Erythroblast (primary cell): ENCODE measurements around the gene PAPSS2.
"Not testable (repeated sequence)": the region's sequence is repeated elsewhere in the genome, so short reads cannot be mapped to it uniquely, and the experiment has no call there.

Experiments
- DNase-seq, 2 experiments: peaks; one replicate each; lab custom pipeline; 2025; lab: John Stamatoyannopoulos, UW
- GATA1 ChIP-seq: IDR thresholded peaks from 2 replicates; pipeline ENCODE4 v1.6.1; 2011; ENCODE audit warnings: low read depth, mild to moderate bottlenecking, control low read depth, low read length, moderate library complexity
- POLR2A ChIP-seq: IDR thresholded peaks from 2 replicates; pipeline ENCODE4 v1.6.1; 2011; ENCODE audit warnings: mild to moderate bottlenecking, low read length

The PAPSS2 gene

DNA sequence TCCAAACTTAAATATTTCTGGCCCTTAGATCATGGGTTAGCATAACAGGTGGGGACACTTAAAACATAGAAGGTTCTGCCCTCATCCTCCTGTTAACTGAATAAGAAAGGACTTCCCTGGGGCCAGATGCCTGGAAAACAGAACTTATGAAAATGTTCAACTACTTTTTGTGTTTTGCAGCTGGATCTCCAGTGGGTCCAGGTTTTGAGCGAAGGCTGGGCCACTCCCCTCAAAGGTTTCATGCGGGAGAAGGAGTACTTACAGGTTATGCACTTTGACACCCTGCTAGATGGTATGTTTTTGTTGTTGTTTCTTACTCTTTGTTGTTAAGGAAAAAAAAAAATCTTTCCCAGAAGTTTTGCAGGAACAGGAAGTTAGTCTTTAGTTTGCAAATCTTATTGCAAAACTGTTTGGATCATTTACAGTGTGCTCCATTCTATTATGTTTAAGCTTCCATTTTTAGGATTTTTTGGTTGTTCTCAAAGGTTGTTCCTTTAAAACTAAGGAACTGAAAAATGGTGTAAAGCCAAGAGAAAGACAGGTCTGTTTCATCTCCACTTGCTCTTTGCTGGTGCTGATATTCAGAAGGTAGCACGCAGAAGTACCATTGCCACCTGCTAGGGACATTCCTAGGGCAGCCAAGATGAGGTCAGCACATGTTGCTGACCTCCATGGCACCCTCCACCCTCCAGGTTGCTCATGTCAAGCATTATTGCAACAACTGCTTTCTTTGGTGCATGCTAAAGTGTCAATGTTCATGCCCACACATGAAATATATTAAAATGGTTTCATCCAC is 56.1 kb downstream of the PAPSS2 start:
- DNase-seq, result no peak
- TF ChIP-seq GATA1 (no peak), POLR2A (no peak)

DNA sequence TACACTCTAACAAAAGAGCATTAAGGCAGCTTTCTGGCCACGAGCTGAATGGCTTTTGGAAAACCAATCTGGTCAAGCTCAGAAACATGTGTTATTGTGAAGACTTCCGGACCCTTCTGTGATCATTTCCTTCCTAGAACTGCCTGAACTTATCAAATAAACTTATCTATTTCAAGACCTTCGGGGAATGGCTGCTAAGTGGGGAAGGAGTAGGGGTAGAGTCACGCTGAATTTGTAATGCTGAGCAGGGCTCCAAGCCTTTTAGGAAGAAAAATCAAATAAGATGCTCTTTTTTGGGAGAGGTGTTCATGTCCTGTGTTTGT is 56.6 kb downstream of the PAPSS2 start:
- DNase-seq, result no peak
- no peak for TF ChIP-seq POLR2A
- no peak for TF ChIP-seq GATA1

DNA sequence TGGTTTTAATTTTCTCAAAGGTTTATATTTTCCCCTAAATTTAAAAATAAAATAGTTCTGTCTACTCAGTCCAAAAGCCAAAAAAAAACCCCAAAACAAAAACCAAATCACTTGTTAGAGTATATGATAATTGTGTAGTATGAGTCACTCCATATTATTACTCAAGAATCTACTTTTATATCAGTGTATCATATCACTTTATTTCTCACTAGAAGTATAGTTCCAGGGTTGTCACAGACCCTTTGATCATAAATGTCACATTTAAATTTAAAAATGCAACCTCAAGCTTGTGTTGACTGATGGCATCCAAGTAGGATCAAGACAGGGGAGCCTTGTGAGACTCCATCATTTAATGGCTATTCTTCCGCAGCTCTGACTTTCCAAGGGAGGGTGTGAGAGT is 61.0 kb downstream of the PAPSS2 start:
- TF ChIP-seq GATA1 (no peak), POLR2A (no peak)

DNA sequence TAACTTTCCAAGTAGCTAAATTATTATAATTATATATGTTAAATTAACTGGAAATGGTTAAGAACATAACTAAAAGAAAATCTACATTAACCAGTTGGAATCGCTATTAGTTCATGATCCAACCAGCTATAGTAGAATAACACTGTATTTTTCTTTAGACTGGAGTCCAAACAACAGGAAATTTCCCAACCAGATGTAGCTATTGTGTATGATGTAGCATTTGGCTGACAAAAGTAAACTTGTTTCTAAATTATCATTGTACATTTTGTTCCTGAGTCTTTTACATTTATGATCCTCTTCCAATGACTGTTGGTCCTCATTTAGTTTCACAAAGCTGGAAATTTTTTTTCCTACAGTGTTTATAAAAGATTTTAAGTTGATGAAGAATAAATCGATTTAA is 62.1 kb downstream of the PAPSS2 start:
- TF ChIP-seq POLR2A, result no peak
- no peak for TF ChIP-seq GATA1
- no peak for DNase-seq

More for the DNA sequence above, 61.0 kb downstream of the PAPSS2 start:
- no peak for DNase-seq

DNA sequence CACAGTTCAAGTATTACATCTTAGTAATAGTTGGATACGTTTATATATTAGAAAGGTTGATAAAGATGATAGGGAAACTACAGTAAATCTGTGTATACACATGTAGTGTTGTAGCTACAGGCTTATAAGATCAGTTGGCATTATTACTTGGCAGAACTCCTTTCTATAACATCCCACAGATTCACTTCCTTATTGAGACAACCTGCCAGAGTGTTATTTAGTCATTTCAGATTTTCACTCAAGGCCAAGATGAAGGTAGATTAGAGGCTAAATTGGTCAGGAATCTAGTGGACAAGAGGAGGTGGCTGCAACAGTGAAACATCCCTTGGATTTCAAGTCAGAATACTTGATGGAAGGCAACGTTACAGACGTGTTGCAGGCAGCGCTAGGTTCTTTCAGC is 63.0 kb downstream of the PAPSS2 start:
- no peak for DNase-seq
- TF ChIP-seq POLR2A, result no peak
- TF ChIP-seq GATA1, result no peak

GRCh38 chr10:87723500-87723899 is 63.8 kb downstream of the PAPSS2 start:
- DNase-seq, result no peak
- no peak for TF ChIP-seq GATA1
- TF ChIP-seq POLR2A, result no peak

DNA sequence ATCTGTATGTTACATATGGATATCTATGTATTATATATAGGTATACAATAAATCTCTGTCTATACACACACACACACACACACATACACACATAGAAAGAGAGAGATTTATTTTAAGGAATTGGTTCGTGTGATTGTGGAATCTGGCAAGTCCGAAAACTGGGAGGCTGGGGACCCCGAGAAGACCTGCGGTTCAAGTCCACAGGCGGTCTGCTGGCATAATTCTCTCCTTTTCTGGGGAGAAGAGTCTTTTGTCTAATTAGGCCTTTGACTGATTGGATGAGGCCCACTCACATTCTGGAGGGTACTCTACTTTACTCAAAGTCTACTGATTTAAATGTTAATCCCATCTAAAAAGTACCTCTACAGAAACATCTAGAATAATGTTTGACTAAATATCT is 65.1 kb downstream of the PAPSS2 start:
- no peak for DNase-seq
- TF ChIP-seq GATA1 (no peak), POLR2A (no peak)

- TF ChIP-seq POLR2A, result no peak
- no peak for TF ChIP-seq GATA1
- no peak for DNase-seq
Observed at GRCh38 chr10:87729940-87730339, 70.3 kb downstream of the PAPSS2 start.

- TF ChIP-seq GATA1, result no peak
- DNase-seq, result no peak
Observed at GRCh38 chr10:87733081-87733480, 73.4 kb downstream of the PAPSS2 start.

DNA sequence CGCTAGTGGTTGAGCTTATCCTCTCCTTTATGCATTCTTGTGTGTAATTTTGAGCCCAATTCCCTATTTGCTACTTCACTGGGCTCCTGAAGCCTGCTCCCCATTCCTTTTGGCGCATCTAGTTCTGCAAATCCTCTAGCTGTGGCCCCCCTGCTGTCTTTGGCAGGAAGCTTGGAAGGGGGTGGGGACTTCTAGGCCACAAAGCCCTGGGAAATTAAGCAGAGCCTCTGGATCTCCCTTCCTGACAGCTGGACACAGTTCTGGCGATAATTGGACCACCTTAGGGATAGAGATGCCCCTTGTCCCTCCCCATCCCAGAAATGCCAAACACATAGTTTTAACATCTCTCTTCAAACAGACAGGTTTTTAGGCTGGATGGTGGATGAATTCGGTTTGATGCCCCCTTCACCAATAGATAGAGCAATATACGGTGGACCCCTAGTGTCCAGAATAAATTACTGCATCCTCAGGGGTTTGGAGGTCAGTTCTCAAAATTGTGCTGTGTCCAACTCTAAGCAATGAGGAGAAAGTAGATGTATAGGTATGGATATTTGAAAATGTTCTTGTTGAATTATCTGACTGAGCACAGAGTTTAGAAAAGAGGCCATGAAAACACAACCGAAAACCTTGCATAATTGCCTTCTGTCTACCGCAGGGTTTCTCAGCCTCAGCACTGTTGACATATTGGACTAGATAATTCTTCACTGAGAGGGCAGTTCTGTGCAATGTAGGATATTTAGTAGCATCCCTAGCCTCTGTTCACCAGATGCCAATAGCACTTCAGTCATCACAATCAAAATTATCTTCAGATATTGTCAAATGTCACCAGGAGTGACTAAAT is 75.5 kb downstream of the PAPSS2 start:
- peak; percentile 35 to 62 for DNase-seq
- TF ChIP-seq POLR2A (no peak), GATA1 (no peak)

DNA sequence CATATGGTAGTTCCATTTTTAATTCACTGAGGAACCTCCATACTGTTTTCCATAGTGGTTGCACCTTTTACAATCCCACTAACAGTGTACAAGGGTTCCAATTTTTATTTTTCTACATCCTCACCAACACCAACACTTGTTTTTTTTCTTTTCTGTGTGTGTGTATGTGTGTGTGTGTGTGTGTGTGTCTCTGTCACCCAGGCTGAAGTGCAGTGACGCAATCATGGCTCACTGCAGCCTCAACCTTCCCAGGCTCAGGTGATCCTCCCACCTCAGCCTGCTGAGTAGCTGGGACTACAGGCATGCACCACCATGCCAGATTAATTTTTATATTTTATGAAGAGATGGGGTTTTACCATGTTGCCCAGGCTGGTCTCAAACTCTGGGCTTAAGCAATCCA is 78.6 kb downstream of the PAPSS2 start:
- not testable (repeated sequence) for DNase-seq

DNA sequence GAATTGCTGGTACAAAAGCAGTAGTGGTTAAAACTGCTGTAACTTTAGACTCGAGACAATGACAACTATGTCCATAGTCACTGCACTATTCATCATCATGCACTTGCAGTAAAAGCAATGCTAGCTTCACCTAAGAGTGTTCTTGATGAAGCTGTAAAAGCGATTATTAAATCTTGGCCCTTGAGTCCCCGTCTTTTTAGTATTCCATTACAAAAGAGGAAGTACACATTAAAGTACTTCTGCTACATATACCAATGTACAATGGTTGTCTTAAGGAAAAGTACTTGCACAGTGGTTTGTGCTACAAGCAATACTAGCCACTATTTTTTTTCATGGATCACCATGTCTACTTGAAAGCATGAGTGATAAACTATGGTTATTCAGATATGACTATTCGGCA is 80.0 kb downstream of the PAPSS2 start:
- TF ChIP-seq POLR2A, result no peak
- no peak for TF ChIP-seq GATA1
- no peak for DNase-seq

DNA sequence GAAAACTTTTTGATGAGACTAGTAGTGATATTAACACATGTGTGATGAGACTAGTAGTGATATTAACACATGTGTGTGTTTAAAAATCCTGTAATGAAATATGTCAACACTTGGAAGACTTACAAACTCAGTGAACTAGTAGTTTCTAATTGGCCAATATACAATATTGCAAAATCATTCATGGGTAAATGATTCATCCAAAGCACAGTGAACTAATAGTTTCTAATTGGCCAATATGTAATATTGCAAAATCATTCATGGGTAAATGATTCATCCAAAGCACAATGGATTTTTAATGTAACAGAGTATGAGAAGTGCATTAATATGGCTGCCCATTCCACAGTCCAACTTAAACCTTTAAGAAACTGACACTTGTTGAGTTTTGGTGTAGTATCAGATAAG is 80.6 kb downstream of the PAPSS2 start:
- TF ChIP-seq GATA1, result no peak
- TF ChIP-seq POLR2A, result no peak
- no peak for DNase-seq

DNA sequence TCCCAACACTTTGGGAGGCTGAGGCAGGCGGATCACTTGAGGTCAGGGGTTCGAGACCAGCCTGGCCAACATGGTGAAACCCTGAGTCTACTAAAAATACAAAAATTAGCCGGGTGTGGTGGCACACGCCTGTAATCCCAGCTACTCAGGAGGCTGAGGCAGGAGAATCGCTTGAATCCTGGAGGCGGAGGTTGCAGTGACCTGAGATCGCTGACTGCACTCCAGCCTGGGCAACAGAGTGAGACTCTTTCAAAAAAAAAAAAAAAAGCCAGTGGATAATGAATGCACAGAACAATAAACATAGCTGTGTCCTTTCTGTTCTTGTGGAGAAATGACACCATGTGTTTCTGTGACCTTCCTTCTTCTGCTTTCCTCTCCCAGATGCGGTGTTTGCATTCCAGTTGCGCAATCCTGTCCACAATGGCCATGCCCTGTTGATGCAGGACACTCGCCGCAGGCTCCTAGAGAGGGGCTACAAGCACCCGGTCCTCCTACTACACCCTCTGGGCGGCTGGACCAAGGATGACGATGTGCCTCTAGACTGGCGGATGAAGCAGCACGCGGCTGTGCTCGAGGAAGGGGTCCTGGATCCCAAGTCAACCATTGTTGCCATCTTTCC is 83.4 kb downstream of the PAPSS2 start:
- DNase-seq, result not testable (repeated sequence)
